Progenitor cell of endocrine pancreas (in vitro differentiated cells): ENCODE results near the gene STK39. TPM values are rescaled to one million over a fixed set of nuclear protein-coding genes. Genes with fewer than 3 reads are reported as not detected.

ENCODE experiments used
- DNase-seq: peaks from one replicate; pipeline ENCODE4 v3.0.0; 2021; ENCODE audit warnings: low spot score; ENCODE audit not compliant: unreplicated experiment
- H3K27ac Mint-ChIP-seq: 2 replicates; pipeline ENCODE4 v1.8.0; 2021; ENCODE audit warnings: mild to moderate bottlenecking, moderate library complexity, mixed read lengths
- H3K27me3 Mint-ChIP-seq: 2 replicates; pipeline ENCODE4 v1.8.0; 2021; ENCODE audit warnings: mixed read lengths
- H3K36me3 Mint-ChIP-seq: 2 replicates; pipeline ENCODE4 v1.8.0; 2022; ENCODE audit warnings: mixed read lengths; ENCODE audit not compliant: insufficient read depth
- H3K4me1 Mint-ChIP-seq: 2 replicates; pipeline ENCODE4 v1.8.0; 2021; ENCODE audit warnings: low read depth, mixed read lengths
- H3K4me3 Mint-ChIP-seq: 2 replicates; pipeline ENCODE4 v1.8.0; 2021; ENCODE audit warnings: low read depth, mild to moderate bottlenecking, moderate library complexity, mixed read lengths
- H3K9me3 Mint-ChIP-seq: 2 replicates; pipeline ENCODE4 v1.8.0; 2021; ENCODE audit warnings: low read depth, mixed read lengths
- CTCF ChIP-seq: fragments of 200-600 bp; sonication (generic); IDR thresholded peaks from one replicate; pipeline ENCODE4 v1.5.0; 2021; ENCODE audit warnings: antibody characterized with exemption, mild to moderate bottlenecking; ENCODE audit not compliant: unreplicated experiment
- total RNA-seq: library from RNA; stranded (reverse); gene quantifications from 2 replicates; pipeline ENCODE4 v1.2.1, GENCODE V29; 2021

The STK39 gene
- total RNA-seq, 1 donor from 2014 or later = 22.9 TPM

GRCh38 chr2:167905668-167906067, 341.7 kb downstream of the STK39 start:
- H3K4me3 Mint-ChIP-seq = no peak overlapping the region
- peaks cover 12% of the 10 kb centered on the region for H3K9me3 Mint-ChIP-seq
- no peak for DNase-seq
- no peak for TF ChIP-seq CTCF
- H3K36me3 Mint-ChIP-seq = no peaks in the 10 kb centered on the region
- no peaks in the 10 kb centered on the region for H3K27me3 Mint-ChIP-seq
- H3K4me1 Mint-ChIP-seq = peaks cover 5% of the 10 kb centered on the region
- H3K27ac Mint-ChIP-seq = no peak overlapping the region

Other genes with a start within 250 kb of the STK39 start
- 32.5 and 34.0 TPM in 2 replicates for gene CERS6, start 208.7 kb upstream of the STK39 start, total RNA-seq